Endothelial cell of umbilical vein (primary cell): ENCODE results near the gene PRR18. TPM values are rescaled to one million over a fixed set of nuclear protein-coding genes. Genes with fewer than 3 reads are reported as not detected.

Source experiments
- BruUV-seq: library from RNA; stranded (reverse); fragments of 400-500 nt; replicated peaks from 2 replicates; lab custom pipeline; 2021; lab: Mats Ljungman, UMichigan
- CTCF ChIA-PET: fragments of 300-600, 350-600 bp; sonication (Branson Sonifier 250); formaldehyde crosslinking; loops from one replicate; lab custom pipeline; 2021; ENCODE audit warnings: antibody characterized with exemption, inconsistent platforms; lab: Charles Lee
- POLR2A ChIA-PET: fragments of 300-600, 350-600 bp; sonication (Branson Sonifier 250); formaldehyde crosslinking; loops from one replicate; lab custom pipeline; 2021; ENCODE audit warnings: antibody characterized with exemption, inconsistent platforms; lab: Charles Lee
- DNase-seq: peaks from one replicate; pipeline ENCODE4 v3.0.0-alpha.2; 2011; ENCODE audit warnings: low read depth, low spot score
- FAIRE-seq: peaks from 2 replicates; lab custom pipeline; 2011; peaks lifted over from hg19 to GRCh38; lab: Jason Lieb, UNC
- H2AFZ ChIP-seq: 2 replicates; pipeline ENCODE4 v1.6.0; 2012; ENCODE audit warnings: low read depth, low read length, control low read depth, inconsistent platforms
- H3K27ac ChIP-seq: 2 replicates; pipeline ENCODE4 v1.5.1; 2011; ENCODE audit warnings: low read depth, mild to moderate bottlenecking, control low read depth, low read length, moderate library complexity; ENCODE audit not compliant: insufficient read depth
- H3K27me3 ChIP-seq, 2 experiments: 2 replicates each; pipeline versions ENCODE4 v1.6.0 to v1.6.1; 2011; ENCODE audit warnings: low read length in 2 of 2, mixed read lengths in 1 of 2; ENCODE audit not compliant: control insufficient read depth in 2 of 2, insufficient read depth in 2 of 2
- H3K36me3 ChIP-seq, 2 experiments: 2 replicates in 1 of 2; 3 replicates in 1 of 2; pipeline ENCODE4 v1.5.1; 2011; ENCODE audit warnings: low read length in 2 of 2, mild to moderate bottlenecking in 1 of 2, moderate library complexity in 1 of 2; ENCODE audit not compliant: control insufficient read depth in 2 of 2, insufficient read depth in 2 of 2; ENCODE audit errors: extremely low read depth in 1 of 2
- H3K4me1 ChIP-seq: 3 replicates; pipeline ENCODE4 v1.5.1; 2011; ENCODE audit warnings: mild to moderate bottlenecking, low read length; ENCODE audit not compliant: control insufficient read depth, insufficient read depth; ENCODE audit errors: extremely low read depth
- H3K4me2 ChIP-seq: 2 replicates; pipeline ENCODE4 v1.6.1; 2011; ENCODE audit warnings: low read length, control low read depth, mixed read lengths; ENCODE audit not compliant: insufficient read depth
- H3K4me3 ChIP-seq, 3 experiments: fragments of 200-600 bp in 1 of 3; sonication (generic), shearing (Covaris generic) in 1 of 3; replicated peaks in 1 of 3; 2 replicates each; pipeline ENCODE4 v1.5.1; 2011 to 2016; ENCODE audit warnings: control low read depth in 3 of 3, low read length in 3 of 3, mild to moderate bottlenecking in 2 of 3, inconsistent platforms in 1 of 3, low read depth in 1 of 3, moderate library complexity in 1 of 3; ENCODE audit not compliant: insufficient read depth in 1 of 3
- H3K79me2 ChIP-seq: 2 replicates; pipeline ENCODE4 v1.6.0; 2012; ENCODE audit warnings: low read length, inconsistent platforms; ENCODE audit not compliant: control insufficient read depth, insufficient read depth
- H3K9ac ChIP-seq: replicated peaks from 2 replicates; pipeline ENCODE3; 2011; ENCODE audit warnings: low read length, control low read depth; ENCODE audit not compliant: insufficient read depth; ENCODE audit errors: extremely low read depth
- H3K9me1 ChIP-seq: replicated peaks from 3 replicates; pipeline ENCODE4 v1.6.0; 2011; ENCODE audit warnings: mild to moderate bottlenecking, low read length; ENCODE audit not compliant: control insufficient read depth, insufficient read depth; ENCODE audit errors: extremely low read depth
- H3K9me3 ChIP-seq: replicated peaks from 2 replicates; pipeline ENCODE4 v1.5.1; 2012; ENCODE audit warnings: low read length, inconsistent platforms; ENCODE audit not compliant: control insufficient read depth, insufficient read depth
- H4K20me1 ChIP-seq: replicated peaks from 2 replicates; pipeline ENCODE3; 2011; ENCODE audit warnings: mild to moderate bottlenecking, low read length; ENCODE audit not compliant: control insufficient read depth, insufficient read depth; ENCODE audit errors: extremely low read depth
- FOS ChIP-seq: IDR thresholded peaks from 2 replicates; pipeline ENCODE4 v1.6.1; 2011; ENCODE audit warnings: mild to moderate bottlenecking, low read length, moderate library complexity, borderline replicate concordance; ENCODE audit not compliant: insufficient read depth
- POLR2A ChIP-seq: IDR thresholded peaks from 2 replicates; pipeline ENCODE4 v1.6.1; 2012; ENCODE audit warnings: low read depth, mild to moderate bottlenecking, control low read depth, low read length
- dilution Hi-C: fragments of 300-500 bp; cut with MboI; formaldehyde crosslinking; loops from one replicate; pipeline ENCODE4 v1.15.0; 2019; ENCODE audit warnings: low sequenced_read_pairs; ENCODE audit not compliant: extremely low pct_ligation_motif_present
- intact Hi-C: fragments of 100-400 bp; cut with micrococcal nuclease; formaldehyde crosslinking; loops from one replicate; pipeline ENCODE4 v1.10.0; 2022
- polyA plus RNA-seq, 4 experiments: library from polyadenylated mRNA; depleted of rRNA in 3 of 4; stranded (reverse) in 3 of 4; unstranded in 1 of 4; fragments of >200 nt; gene quantifications; 2 replicates each; pipeline versions ENCODE4 v1.2.1 to v1.2.3, GENCODE V29; 2011 to 2012; ENCODE audit warnings: missing spikeins in 1 of 4
- total RNA-seq: library from RNA; stranded (reverse); gene quantifications from 2 replicates; pipeline ENCODE4 v1.2.3, GENCODE V29; 2021
- TF ChIP-seq, protein P1 (sequence below), 2 donors: IDR thresholded peaks; 1 replicate in 1 of 2; 2 replicates in 1 of 2; pipeline ENCODE4 v1.5.1; 2011; ENCODE audit warnings: low read length in 2 of 2, mild to moderate bottlenecking in 2 of 2, moderate library complexity in 2 of 2, control low read depth in 1 of 2, inconsistent platforms in 1 of 2, low read depth in 1 of 2; ENCODE audit not compliant: insufficient read depth in 1 of 2; ENCODE audit errors: extremely low read depth in 1 of 2

Gene PRR18
- total and polyA plus RNA-seq, 2 donors (not counting 3 experiments of a cell fraction or from before 2014, with no cell fraction given), result not detected

DNA sequence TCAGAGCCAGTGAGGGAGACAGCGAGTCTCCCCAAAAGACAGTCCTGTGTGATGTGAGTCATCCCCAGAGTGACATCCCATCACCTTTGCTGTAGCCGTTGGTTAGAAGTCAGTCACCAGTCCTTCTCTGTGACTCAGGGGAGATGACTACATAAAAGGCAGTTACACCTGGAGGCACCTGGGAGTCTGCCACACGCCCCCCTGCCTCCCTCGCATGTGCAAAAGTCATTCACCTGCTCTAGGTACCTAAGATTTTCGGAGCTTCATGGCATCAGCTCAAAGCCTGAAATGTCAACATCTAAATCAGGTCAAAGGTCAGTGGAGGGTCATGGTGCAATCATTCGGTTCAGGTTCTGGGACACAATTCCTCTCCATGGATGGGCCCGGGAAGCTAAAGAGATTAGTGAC is 50.3 kb downstream of the PRR18 start:
- no peak overlapping the region for H3K9ac ChIP-seq
- H3K79me2 ChIP-seq, result no peaks in the 10 kb centered on the region
- no peak overlapping the region for H3K4me3 ChIP-seq
- dilution Hi-C loops, result no loop called here
- no peak overlapping the region for H3K4me2 ChIP-seq
- H4K20me1 ChIP-seq, result no peaks in the 10 kb centered on the region
- no peak overlapping the region for H3K27ac ChIP-seq
- no TSS peak for BruUV-seq
- ChIA-PET POLR2A (no interaction called here), CTCF (no interaction called here)
- H3K9me1 ChIP-seq, result no peaks in the 10 kb centered on the region
- H3K9me3 ChIP-seq, result no peaks in the 10 kb centered on the region
- DNase-seq (no peak), FAIRE-seq (no peak)
- no peak overlapping the region for H2AFZ ChIP-seq
- H3K36me3 ChIP-seq, result no peaks in the 10 kb centered on the region
- H3K4me1 ChIP-seq, result no peaks in the 10 kb centered on the region
- intact Hi-C loops, result no loop called here
- no peak for TF ChIP-seq FOS
- no peak for TF ChIP-seq POLR2A
- TF ChIP-seq, protein P1, sequence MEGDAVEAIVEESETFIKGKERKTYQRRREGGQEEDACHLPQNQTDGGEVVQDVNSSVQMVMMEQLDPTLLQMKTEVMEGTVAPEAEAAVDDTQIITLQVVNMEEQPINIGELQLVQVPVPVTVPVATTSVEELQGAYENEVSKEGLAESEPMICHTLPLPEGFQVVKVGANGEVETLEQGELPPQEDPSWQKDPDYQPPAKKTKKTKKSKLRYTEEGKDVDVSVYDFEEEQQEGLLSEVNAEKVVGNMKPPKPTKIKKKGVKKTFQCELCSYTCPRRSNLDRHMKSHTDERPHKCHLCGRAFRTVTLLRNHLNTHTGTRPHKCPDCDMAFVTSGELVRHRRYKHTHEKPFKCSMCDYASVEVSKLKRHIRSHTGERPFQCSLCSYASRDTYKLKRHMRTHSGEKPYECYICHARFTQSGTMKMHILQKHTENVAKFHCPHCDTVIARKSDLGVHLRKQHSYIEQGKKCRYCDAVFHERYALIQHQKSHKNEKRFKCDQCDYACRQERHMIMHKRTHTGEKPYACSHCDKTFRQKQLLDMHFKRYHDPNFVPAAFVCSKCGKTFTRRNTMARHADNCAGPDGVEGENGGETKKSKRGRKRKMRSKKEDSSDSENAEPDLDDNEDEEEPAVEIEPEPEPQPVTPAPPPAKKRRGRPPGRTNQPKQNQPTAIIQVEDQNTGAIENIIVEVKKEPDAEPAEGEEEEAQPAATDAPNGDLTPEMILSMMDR (IDR thresholded peaks at IDR 0.05; ENCODE audit: extremely low read depth in 1 of 2, insufficient read depth in 1 of 2, low read depth in 1 of 2, low read length in 2 of 2), result no peak
- H3K27me3 ChIP-seq, result peaks cover 19 to 27% of the 10 kb centered on the region in 2 experiments

Other genes starting within 250 kb of the PRR18 start
- not detected in 2 replicates for gene TBXT, start 140.5 kb downstream of the PRR18 start, total RNA-seq
- gene TBXT, start 140.5 kb downstream of the PRR18 start, polyA plus RNA-seq, result not detected in 2 replicates
- 21.2 and 22.9 TPM in 2 replicates for gene SFT2D1, start 34.2 kb upstream of the PRR18 start, total RNA-seq
- 24.3 and 30.6 TPM in 2 replicates for gene SFT2D1, start 34.2 kb upstream of the PRR18 start, polyA plus RNA-seq
- 17.5 and 22.9 TPM in 2 replicates for gene MPC1, start 74.5 kb upstream of the PRR18 start, total RNA-seq
- 11.2 and 15.5 TPM in 2 replicates for gene MPC1, start 74.5 kb upstream of the PRR18 start, polyA plus RNA-seq